GM18867 (cell line): ENCODE measurements around the gene PRDM15.
"Not testable (repeated sequence)": the region's sequence is repeated elsewhere in the genome, so short reads cannot be mapped to it uniquely, and the experiment has no call there.

Experiments used
- ATAC-seq: cut with Tn5 transposase; IDR thresholded peaks from one replicate; pipeline ENCODE4 v1.9.1; 2021; ENCODE audit warnings: mild to moderate bottlenecking, moderate library complexity; ENCODE audit not compliant: unreplicated experiment

Gene PRDM15

GRCh38 chr21:41785262-41785661, 93.9 kb downstream of the PRDM15 start:
- ATAC-seq = not testable (repeated sequence)

DNA sequence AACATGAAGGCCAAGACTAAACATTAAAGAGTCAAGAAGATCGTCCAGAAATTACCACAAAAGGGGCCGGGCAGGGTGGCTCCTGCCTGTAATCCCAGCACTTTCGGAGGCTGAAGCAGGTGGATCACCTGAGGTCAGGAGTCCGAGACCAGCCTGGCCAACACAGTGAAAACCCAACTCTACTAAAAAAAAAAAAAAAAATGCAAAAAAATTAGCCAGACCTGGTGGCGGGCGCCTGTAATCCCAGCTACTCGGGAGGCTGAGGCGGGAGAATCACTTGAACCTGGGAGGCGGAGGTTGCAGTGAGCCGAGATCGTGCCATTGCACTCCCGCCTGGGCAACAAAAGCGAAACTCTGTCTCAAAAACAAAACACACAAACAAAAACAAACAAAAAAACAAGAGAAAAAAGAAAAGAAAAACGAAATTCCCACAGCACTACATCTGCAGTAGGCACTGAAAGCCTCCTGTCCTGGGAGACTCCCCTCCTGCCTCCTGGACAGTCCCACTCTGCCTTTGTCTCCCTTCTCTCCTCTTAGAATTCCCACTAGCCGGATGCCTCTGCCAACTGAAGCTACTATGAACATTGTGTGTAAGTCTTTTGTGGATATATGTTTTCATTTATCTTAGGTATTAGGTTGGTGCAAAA, 94.6 kb downstream of the PRDM15 start:
- ATAC-seq = no peak

- no peak for ATAC-seq
Measured at GRCh38 chr21:41783476-41784180, 95.5 kb downstream of the PRDM15 start.

- ATAC-seq = no peak
Measured at GRCh38 chr21:41781050-41781410, 98.1 kb downstream of the PRDM15 start.

GRCh38 chr21:41780337-41781049, 98.7 kb downstream of the PRDM15 start:
- ATAC-seq = no peak

GRCh38 chr21:41779659-41780058, 99.5 kb downstream of the PRDM15 start:
- ATAC-seq = no peak

- ATAC-seq = no peak
Measured at GRCh38 chr21:41778930-41779600, 100.1 kb downstream of the PRDM15 start.

DNA sequence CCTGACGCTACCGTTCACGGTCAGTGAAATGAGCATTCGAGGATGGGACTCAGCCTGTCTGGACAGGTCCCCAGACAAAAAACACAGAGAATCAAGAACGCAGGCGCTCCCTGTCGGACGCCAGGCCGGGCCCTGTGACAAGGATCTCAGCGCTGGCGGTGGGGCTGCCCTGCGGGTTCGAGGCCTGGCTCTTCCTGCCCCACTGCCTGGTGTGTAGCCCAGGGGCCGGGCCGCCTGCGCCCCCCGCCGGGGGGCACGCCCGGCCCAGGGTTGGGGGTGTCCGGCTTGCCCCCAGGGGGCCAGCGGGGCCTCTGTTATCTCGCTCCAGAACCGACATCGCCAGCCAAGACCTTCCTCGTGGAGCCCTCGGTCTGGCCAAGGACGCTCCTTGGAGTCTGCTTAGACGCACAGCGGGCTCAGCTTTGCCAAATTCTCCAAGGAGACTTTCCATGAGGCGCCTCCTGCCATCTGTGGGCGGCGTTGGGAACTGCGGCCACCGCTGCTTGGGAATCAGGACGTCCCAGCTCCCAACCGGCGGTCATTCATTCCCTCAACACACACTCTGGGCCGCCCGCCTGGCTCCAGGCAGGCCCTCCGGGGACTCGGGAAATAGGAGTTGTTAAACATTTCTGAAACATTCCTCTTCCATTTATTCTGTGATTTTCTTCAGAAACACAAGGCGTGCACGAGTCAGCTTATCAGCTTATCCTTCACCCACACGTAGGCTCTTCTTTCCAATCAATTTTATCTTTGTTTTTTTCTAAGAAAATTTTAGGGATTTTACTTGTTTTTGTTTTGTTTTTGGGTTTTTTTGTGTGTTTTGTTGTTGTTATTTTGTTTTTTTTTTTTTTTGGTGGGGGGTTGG, 101.0 kb downstream of the PRDM15 start:
- ATAC-seq = no peak

- no peak for ATAC-seq
Measured at GRCh38 chr21:41776778-41777177, 102.4 kb downstream of the PRDM15 start.

GRCh38 chr21:41775149-41775472, 104.0 kb downstream of the PRDM15 start:
- ATAC-seq = no peak

GRCh38 chr21:41774467-41775148, 104.5 kb downstream of the PRDM15 start:
- no peak for ATAC-seq

- no peak for ATAC-seq
Measured at GRCh38 chr21:41772351-41773080, 106.6 kb downstream of the PRDM15 start.

DNA sequence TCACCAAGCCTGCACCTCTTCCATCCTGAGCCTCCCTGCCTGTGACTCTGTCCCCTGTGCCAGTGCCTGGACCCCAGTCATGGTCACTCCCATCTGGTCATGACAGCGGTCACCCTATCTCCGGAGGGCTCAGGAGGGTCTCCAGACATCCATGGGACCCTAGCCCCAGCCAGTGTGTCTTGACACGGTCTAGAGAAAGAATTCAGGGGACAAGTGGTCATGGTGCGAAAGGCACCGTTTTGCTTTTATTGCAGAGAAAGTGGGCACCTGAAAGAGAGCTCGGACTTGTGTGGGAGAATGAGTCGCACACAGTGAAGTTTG, 107.6 kb downstream of the PRDM15 start:
- ATAC-seq = no peak

DNA sequence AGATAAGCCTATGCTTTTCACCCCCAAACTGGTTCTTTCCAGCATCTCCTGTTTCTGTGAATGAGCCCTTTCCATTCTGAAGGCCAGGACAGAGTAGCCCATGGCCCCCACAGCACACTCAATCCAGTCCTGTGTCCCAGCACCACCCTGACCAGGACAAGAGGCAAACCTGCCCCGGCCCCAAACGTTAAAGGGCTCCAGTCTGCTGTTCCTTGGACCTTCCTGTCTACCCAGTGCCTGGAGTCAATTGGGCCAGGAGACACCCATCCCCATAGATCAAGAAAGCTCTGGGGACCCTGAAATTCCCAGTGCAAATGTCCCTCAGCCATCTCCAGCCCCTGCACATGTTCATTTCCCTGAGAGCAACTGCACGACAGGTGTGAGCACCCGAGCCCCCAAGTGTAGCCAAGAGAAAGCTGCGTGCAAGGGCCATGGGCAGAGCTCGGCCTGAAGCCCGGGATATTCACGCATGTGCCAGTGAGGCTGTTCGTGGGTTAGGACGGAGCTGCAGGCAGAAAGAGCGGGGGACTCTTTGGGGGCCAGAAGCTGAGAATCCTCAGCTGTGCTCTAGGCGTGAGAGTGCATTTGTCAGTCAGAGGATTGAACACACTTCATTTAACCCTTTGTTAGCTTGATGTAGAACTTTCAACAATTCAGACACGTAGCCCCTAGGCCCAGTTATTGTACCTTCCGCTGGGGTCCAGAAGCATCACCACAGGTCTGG, 108.1 kb downstream of the PRDM15 start:
- ATAC-seq = no peak

DNA sequence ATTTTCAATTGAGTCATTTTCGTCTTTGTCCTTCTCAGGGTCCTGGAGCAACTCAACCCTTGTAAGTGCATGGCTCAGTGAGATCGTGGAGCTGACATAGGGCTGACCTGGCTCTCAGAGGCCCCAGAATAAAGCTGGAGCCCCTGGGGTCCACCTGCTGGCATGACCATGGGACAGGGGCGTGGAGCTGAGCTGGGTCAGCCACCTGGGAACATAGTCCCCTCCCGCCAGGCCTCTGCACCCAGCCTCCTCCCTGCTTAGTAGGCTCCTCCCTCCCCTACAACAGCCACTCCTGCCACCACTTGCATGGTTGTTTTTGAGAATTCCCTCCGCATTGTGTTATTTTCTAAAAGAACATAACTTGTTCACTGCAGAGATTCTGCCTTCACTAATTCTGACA, 109.2 kb downstream of the PRDM15 start:
- no peak for ATAC-seq

GRCh38 chr21:41769521-41769920, 109.6 kb downstream of the PRDM15 start:
- no peak for ATAC-seq

DNA sequence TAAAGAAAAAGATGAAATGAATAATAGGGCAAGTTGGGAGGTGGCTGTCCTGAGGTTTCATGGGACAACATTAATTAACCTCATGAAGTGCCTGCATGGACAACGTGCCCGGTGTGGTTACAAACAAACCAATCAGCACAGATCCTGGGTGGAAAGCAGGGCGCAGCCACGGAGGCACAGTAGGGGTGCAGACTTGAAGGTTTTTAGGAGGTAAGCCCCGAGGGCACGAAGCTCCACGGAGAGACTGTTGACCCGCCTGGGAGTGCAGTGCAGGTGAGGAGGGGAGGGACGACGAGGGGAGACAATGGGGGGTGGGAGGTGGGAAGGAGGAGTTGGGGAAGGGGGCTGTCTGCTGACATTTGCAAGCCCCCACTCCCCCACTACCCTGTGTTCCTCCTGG, 110.0 kb downstream of the PRDM15 start:
- no peak for ATAC-seq

DNA sequence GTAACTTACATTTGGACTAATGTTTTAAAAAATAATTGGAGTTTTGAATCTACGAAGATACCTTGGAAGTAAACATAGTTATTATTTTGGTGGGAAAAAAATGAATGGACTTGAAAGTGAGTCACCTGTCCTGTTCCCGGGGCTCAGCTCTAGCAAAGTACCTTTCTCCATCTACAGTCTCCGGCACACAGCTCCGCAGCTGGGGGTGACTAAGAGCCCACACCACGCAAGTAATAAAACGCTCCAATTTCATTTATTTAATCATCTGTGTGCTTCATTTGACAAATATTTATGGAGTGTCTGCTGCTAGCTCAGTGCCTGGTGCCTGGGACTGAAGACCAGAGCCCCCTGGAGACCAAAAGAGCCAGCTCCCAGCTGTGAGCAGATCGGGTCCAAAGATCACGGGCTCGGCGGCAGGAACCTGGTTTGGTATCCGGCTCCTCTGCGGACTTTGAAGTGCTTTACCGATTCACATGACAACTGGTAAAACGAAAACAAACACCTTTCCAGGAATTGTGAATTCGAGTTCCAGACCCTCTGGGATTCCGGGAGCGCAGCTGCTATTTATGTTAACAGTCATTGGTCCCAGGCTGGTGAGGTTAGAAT, 110.6 kb downstream of the PRDM15 start:
- no peak for ATAC-seq
